HG02623 (cell line): ENCODE results near the gene CRTC2.
"Not testable (repeated sequence)": the region's sequence is repeated elsewhere in the genome, so short reads cannot be mapped to it uniquely, and the experiment has no call there.

Experiments used
- ATAC-seq: cut with Tn5 transposase; IDR thresholded peaks from one replicate; pipeline ENCODE4 v1.9.1; 2021; ENCODE audit warnings: moderate library complexity; ENCODE audit not compliant: unreplicated experiment

Gene CRTC2

GRCh38 chr1:153958111-153958960 is at the start of gene CRTC2:
CRTC2 (minus strand) TSS chr1:153958612; CDS start chr1:153958497, 115 bp downstream.
- peak; percentile 79 for ATAC-seq

- ATAC-seq: no peak
Measured at GRCh38 chr1:154006136-154006535, 47.7 kb upstream of the CRTC2 start.

GRCh38 chr1:154000420-154000819 is 42.0 kb upstream of the CRTC2 start:
- ATAC-seq: no peak

- ATAC-seq: not testable (repeated sequence)
Measured at GRCh38 chr1:153996882-153997281, 38.5 kb upstream of the CRTC2 start.

- ATAC-seq: no peak
Measured at GRCh38 chr1:153995640-153996039, 37.2 kb upstream of the CRTC2 start.

- ATAC-seq: no peak
Measured at GRCh38 chr1:153995202-153995601, 36.8 kb upstream of the CRTC2 start.

GRCh38 chr1:153991806-153992205 is 33.4 kb upstream of the CRTC2 start:
- no peak for ATAC-seq

- no peak for ATAC-seq
Measured at GRCh38 chr1:153991151-153991630, 32.8 kb upstream of the CRTC2 start.

GRCh38 chr1:153990468-153991150 is 32.2 kb upstream of the CRTC2 start, which contains the start of gene RPS27:
RPS27 (plus strand) TSS chr1:153990762; CDS start chr1:153990797, 35 bp downstream.
- peak; percentile 72 for ATAC-seq

- ATAC-seq: no peak
Measured at GRCh38 chr1:153987621-153988020, 29.2 kb upstream of the CRTC2 start.

GRCh38 chr1:153985941-153986761 is 27.7 kb upstream of the CRTC2 start, which contains the start of gene RAB13:
RAB13 (minus strand) TSS chr1:153986339; CDS start chr1:153986236, 103 bp downstream.
- ATAC-seq: no peak

GRCh38 chr1:153985341-153985912 is 27.0 kb upstream of the CRTC2 start:
- ATAC-seq: no peak

GRCh38 chr1:153984123-153984894 is 25.9 kb upstream of the CRTC2 start:
- ATAC-seq: no peak

GRCh38 chr1:153981735-153982134 is 23.3 kb upstream of the CRTC2 start:
- ATAC-seq: not testable (repeated sequence)

- ATAC-seq: not testable (repeated sequence)
Measured at GRCh38 chr1:153979091-153979490, 20.7 kb upstream of the CRTC2 start.

- no peak for ATAC-seq
Measured at GRCh38 chr1:153978274-153978909, 20.0 kb upstream of the CRTC2 start.

GRCh38 chr1:153977250-153978240 is 19.1 kb upstream of the CRTC2 start, which contains the start of gene JTB:
JTB (minus strand) TSS chr1:153977674; CDS start chr1:153977252, 422 bp downstream.
- ATAC-seq: no peak

- ATAC-seq: no peak
Measured at GRCh38 chr1:153976819-153977249, 18.4 kb upstream of the CRTC2 start.
